NCI-H1105 treated with DMSO at 0.1 percent for 48 hours (cell line): ENCODE results near the gene PHIP.
A peak's percentile ranks its signal among the peaks of the same experiment; 100 is the strongest.
"Not testable (repeated sequence)": the region's sequence is repeated elsewhere in the genome, so short reads cannot be mapped to it uniquely, and the experiment has no call there.

Source experiments
- DNase-seq: peaks from one replicate; lab custom pipeline; 2025; lab: John Stamatoyannopoulos, UW

PHIP gene

GRCh38 chr6:78925317-78925716 is 152.7 kb downstream of the PHIP start:
- no peak for DNase-seq

- DNase-seq: not testable (repeated sequence)
Measured at GRCh38 chr6:78921168-78921567, 156.9 kb downstream of the PHIP start.

- no peak for DNase-seq
Measured at GRCh38 chr6:78917788-78918187, 160.3 kb downstream of the PHIP start.

- DNase-seq: no peak
Measured at GRCh38 chr6:78916411-78916810, 161.6 kb downstream of the PHIP start.

- no peak for DNase-seq
Measured at GRCh38 chr6:78911218-78911940, 166.7 kb downstream of the PHIP start.

GRCh38 chr6:78910591-78911171 is 167.4 kb downstream of the PHIP start:
- DNase-seq: peak; percentile 5

GRCh38 chr6:78910010-78910409 is 168.0 kb downstream of the PHIP start:
- no peak for DNase-seq

GRCh38 chr6:78909391-78909790 is 168.7 kb downstream of the PHIP start:
- no peak for DNase-seq

- DNase-seq: no peak
Measured at GRCh38 chr6:78908621-78909020, 169.4 kb downstream of the PHIP start.

GRCh38 chr6:78896227-78896626 is 181.8 kb downstream of the PHIP start:
- DNase-seq: no peak

- DNase-seq: not testable (repeated sequence)
Measured at GRCh38 chr6:78889901-78890300, 188.2 kb downstream of the PHIP start.
